Smooth muscle cell (in vitro differentiated cells): ENCODE results near the gene ZFP62. TPM values are rescaled to one million over a fixed set of nuclear protein-coding genes. Genes with fewer than 3 reads are reported as not detected.

ENCODE experiments used
- DNase-seq: peaks from one replicate; lab custom pipeline; 2025; ENCODE audit not compliant: unreplicated experiment; lab: John Stamatoyannopoulos, UW
- H2AFZ ChIP-seq: fragments of 200-600 bp; sonication (generic); 2 replicates; pipeline ENCODE4 v1.6.0; 2016; ENCODE audit warnings: antibody characterized with exemption, low read depth, mild to moderate bottlenecking
- H3F3A ChIP-seq: fragments of 200-600 bp; sonication (generic); 2 replicates; pipeline ENCODE4 v1.6.0; 2017; ENCODE audit warnings: antibody characterized with exemption, low read depth
- H3K27ac ChIP-seq: fragments of 200-600 bp; sonication (generic); 2 replicates; pipeline ENCODE4 v1.5.1; 2016; ENCODE audit warnings: low read depth, mild to moderate bottlenecking
- H3K27me3 ChIP-seq: fragments of 200-600 bp; sonication (generic); 2 replicates; pipeline ENCODE4 v1.6.1; 2016; ENCODE audit warnings: low read depth, mild to moderate bottlenecking
- H3K36me3 ChIP-seq: fragments of 200-600 bp; sonication (generic); 2 replicates; pipeline ENCODE4 v1.5.1; 2016; ENCODE audit warnings: low read depth
- H3K4me1 ChIP-seq: fragments of 200-600 bp; sonication (generic); 2 replicates; pipeline ENCODE4 v1.5.1; 2016; ENCODE audit warnings: low read depth
- H3K4me2 ChIP-seq: fragments of 200-600 bp; sonication (generic); 2 replicates; pipeline ENCODE4 v1.6.0; 2016; ENCODE audit warnings: mild to moderate bottlenecking
- H3K4me3 ChIP-seq: fragments of 200-600 bp; sonication (generic); 2 replicates; pipeline ENCODE4 v1.5.1; 2016; ENCODE audit warnings: mild to moderate bottlenecking
- H3K79me2 ChIP-seq: fragments of 200-600 bp; sonication (generic); 2 replicates; pipeline ENCODE4 v1.6.0; 2016; ENCODE audit warnings: low read depth, mild to moderate bottlenecking
- H3K9ac ChIP-seq: fragments of 200-600 bp; sonication (generic); 2 replicates; pipeline ENCODE4 v1.6.0; 2016; ENCODE audit warnings: low read depth
- H3K9me3 ChIP-seq: fragments of 200-600 bp; sonication (generic); replicated peaks from 2 replicates; pipeline ENCODE4 v1.5.1; 2016; ENCODE audit warnings: low read depth
- H4K20me1 ChIP-seq: fragments of 200-600 bp; sonication (generic); 2 replicates; pipeline ENCODE4 v1.6.0; 2016; ENCODE audit warnings: low read depth
- WGBS: methylation state at CpG from one replicate; pipeline ENCODE4 v1.1.7; 2016; ENCODE audit warnings: low lambda C conversion rate; 5-methylcytosine and 5-hydroxymethylcytosine counted together
- polyA plus RNA-seq: library from polyadenylated mRNA; unstranded; fragments of >200 nt; fragmentation: Nextera tagmentation; extraction: Ambion mirVana; gene quantifications from 2 replicates; pipeline ENCODE4 v1.2.1, GENCODE V29; 2016
- total RNA-seq: library from RNA; depleted of rRNA; stranded (reverse); fragments of >200 nt; gene quantifications from 2 replicates; pipeline ENCODE4 v1.2.3, GENCODE V29; 2014
- TF ChIP-seq, protein P1 (sequence below): fragments of 200-600 bp; sonication (generic); IDR thresholded peaks from 2 replicates; pipeline ENCODE4 v1.5.1; 2017; ENCODE audit warnings: borderline replicate concordance, mild to moderate bottlenecking, antibody characterized with exemption; ENCODE audit not compliant: insufficient read depth, poor library complexity, severe bottlenecking

ZFP62 gene
- total and polyA plus RNA-seq, 2 experiments from 2014 or later = 6.4 to 9.2 TPM

DNA sequence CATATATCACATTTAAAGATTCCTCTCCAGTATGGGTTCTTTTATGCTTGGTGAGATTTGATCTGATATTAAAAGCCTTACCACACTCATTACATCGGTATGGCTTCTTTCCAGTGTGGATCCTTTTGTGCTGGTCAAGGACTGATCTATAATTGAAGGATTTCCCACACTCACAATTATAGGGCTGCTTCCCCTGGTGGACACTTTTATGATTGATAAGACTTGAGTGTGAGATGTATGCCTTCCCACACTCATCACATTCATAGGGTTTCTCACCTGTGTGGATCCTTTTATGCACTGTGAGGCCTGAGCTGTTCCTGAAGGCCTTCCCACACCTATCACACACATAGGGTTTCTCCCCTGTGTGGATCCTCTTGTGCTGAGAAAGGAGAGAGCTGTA, 12.2 kb downstream of the ZFP62 start:
- Histone ChIP-seq H3K27me3 (no peaks in the 10 kb centered on the region), H3K79me2 (peaks cover 10% of the 10 kb centered on the region), H2AFZ (no peak overlapping the region), H3K4me3 (no peak overlapping the region), H3K27ac (no peak overlapping the region), H3K9me3 (peaks cover 44% of the 10 kb centered on the region), H3K4me1 (no peaks in the 10 kb centered on the region), H3K4me2 (no peak overlapping the region), H4K20me1 (no peaks in the 10 kb centered on the region), H3F3A (no peaks in the 10 kb centered on the region), H3K36me3 (peaks cover 42% of the 10 kb centered on the region), H3K9ac (no peak overlapping the region)
- WGBS = 100% methylated on average over 1 of the region's 1 CpG
- DNase-seq = no peak
- TF ChIP-seq, protein P1, sequence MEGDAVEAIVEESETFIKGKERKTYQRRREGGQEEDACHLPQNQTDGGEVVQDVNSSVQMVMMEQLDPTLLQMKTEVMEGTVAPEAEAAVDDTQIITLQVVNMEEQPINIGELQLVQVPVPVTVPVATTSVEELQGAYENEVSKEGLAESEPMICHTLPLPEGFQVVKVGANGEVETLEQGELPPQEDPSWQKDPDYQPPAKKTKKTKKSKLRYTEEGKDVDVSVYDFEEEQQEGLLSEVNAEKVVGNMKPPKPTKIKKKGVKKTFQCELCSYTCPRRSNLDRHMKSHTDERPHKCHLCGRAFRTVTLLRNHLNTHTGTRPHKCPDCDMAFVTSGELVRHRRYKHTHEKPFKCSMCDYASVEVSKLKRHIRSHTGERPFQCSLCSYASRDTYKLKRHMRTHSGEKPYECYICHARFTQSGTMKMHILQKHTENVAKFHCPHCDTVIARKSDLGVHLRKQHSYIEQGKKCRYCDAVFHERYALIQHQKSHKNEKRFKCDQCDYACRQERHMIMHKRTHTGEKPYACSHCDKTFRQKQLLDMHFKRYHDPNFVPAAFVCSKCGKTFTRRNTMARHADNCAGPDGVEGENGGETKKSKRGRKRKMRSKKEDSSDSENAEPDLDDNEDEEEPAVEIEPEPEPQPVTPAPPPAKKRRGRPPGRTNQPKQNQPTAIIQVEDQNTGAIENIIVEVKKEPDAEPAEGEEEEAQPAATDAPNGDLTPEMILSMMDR = no peak

DNA sequence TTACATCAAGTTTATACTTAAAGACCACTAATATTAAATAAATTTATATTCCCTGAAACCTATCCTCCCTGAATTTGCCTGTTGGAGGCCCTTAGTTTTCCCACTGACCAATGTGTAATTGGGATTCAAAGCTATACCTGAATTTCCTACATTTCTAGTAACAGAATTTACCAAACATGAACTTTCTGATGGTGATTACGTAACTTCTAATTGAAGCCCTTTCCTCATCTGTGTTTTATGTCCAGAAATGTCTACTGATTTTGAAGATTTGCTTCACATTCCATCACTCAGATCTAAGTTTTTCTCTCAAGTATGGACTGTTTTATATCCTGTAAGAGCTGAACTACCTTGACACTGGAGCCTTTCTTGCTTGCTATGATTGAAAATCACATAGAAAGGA, 12.8 kb downstream of the ZFP62 start:
- no peak overlapping the region for H3K27ac ChIP-seq
- no peak overlapping the region for H3K9ac ChIP-seq
- no peak overlapping the region for H3K4me3 ChIP-seq
- peaks cover 9% of the 10 kb centered on the region for H3K79me2 ChIP-seq
- no peak for DNase-seq
- H3K9me3 ChIP-seq = peaks cover 44% of the 10 kb centered on the region
- no peaks in the 10 kb centered on the region for H3K27me3 ChIP-seq
- H3K4me2 ChIP-seq = no peak overlapping the region
- TF ChIP-seq, protein P1 = no peak
- H4K20me1 ChIP-seq = no peaks in the 10 kb centered on the region
- H2AFZ ChIP-seq = no peak overlapping the region
- peaks cover 42% of the 10 kb centered on the region for H3K36me3 ChIP-seq
- H3F3A ChIP-seq = no peaks in the 10 kb centered on the region
- no peaks in the 10 kb centered on the region for H3K4me1 ChIP-seq
- WGBS = 100% methylated on average over 1 of the region's 1 CpG

DNA sequence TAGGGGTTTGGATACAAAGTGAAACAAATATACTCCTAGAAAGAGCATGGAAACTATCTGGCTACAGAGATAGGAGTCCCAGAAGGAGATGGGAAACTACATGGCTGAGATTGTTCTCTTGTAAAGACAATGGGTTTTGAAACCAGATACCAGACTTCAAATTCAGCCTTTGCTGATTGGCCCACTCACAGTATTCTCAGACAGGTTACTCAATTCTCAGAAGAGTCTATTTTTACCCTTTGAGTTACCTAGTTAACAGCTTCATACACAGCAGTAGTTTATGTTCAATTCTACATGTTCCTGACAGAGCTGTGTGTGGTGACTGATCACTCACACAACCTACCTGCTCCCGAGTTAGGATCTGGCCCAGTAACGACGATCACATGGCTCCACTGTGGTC, 14.1 kb downstream of the ZFP62 start:
- 33% methylated on average over 3 of the region's 3 CpGs for WGBS

DNA sequence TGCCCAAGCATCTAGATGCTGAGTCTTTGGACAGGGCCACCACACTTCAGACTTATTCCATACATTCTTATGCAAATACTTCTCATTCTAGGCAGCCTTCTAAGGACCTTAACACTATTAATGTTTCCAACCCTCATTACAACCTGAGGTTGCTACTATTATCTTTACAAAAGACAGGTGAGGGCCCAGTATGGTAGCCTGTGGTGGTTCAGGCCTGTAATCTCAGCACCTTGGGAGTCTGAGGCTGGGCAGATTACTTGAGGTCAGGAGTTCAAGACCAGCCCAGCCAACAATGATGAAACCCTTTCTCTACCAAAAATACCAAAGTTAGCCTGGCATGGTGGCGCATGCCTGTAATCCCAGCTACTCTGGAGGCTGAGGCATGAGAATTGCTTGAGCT, 16.2 kb downstream of the ZFP62 start:
- no peak overlapping the region for H3K27ac ChIP-seq
- no peaks in the 10 kb centered on the region for H3K4me1 ChIP-seq
- H3F3A ChIP-seq = no peaks in the 10 kb centered on the region
- TF ChIP-seq, protein P1 = no peak
- H3K36me3 ChIP-seq = peaks cover 22% of the 10 kb centered on the region
- no peaks in the 10 kb centered on the region for H3K27me3 ChIP-seq
- H3K9me3 ChIP-seq = peaks cover 21% of the 10 kb centered on the region
- H4K20me1 ChIP-seq = no peaks in the 10 kb centered on the region
- WGBS = 93% methylated on average over 1 of the region's 1 CpG
- no peak overlapping the region for H3K4me3 ChIP-seq
- H3K9ac ChIP-seq = no peak overlapping the region
- H2AFZ ChIP-seq = no peak overlapping the region
- H3K4me2 ChIP-seq = no peak overlapping the region
- H3K79me2 ChIP-seq = no peaks in the 10 kb centered on the region
- DNase-seq = no peak

More for the DNA sequence above, 14.1 kb downstream of the ZFP62 start:
- no peaks in the 10 kb centered on the region for H3F3A ChIP-seq
- no peaks in the 10 kb centered on the region for H3K79me2 ChIP-seq
- H2AFZ ChIP-seq = no peak overlapping the region
- no peak for DNase-seq
- H3K27me3 ChIP-seq = no peaks in the 10 kb centered on the region
- TF ChIP-seq, protein P1 = no peak
- no peak overlapping the region for H3K27ac ChIP-seq
- H3K36me3 ChIP-seq = peaks cover 42% of the 10 kb centered on the region
- H3K4me3 ChIP-seq = no peak overlapping the region
- no peak overlapping the region for H3K4me2 ChIP-seq
- no peak overlapping the region for H3K9ac ChIP-seq
- H4K20me1 ChIP-seq = no peaks in the 10 kb centered on the region
- H3K4me1 ChIP-seq = no peaks in the 10 kb centered on the region
- H3K9me3 ChIP-seq = peaks cover 41% of the 10 kb centered on the region
